Keratinocyte (primary cell): ENCODE data around the gene MACROH2A2. TPM values are rescaled to one million over a fixed set of nuclear protein-coding genes. Genes with fewer than 3 reads are reported as not detected.
"Not testable (repeated sequence)": the region's sequence is repeated elsewhere in the genome, so short reads cannot be mapped to it uniquely, and the experiment has no call there.

Source experiments
- DNase-seq: peaks from one replicate; pipeline ENCODE4 v3.0.0-alpha.2; 2011; ENCODE audit warnings: low read depth, missing footprints, low spot score
- FAIRE-seq: peaks from 2 replicates; lab custom pipeline; 2011; peaks lifted over from hg19 to GRCh38; lab: Jason Lieb, UNC
- H2AFZ ChIP-seq: 2 replicates; pipeline ENCODE4 v1.6.0; 2012; ENCODE audit warnings: low read length, control low read depth, inconsistent platforms; ENCODE audit not compliant: control insufficient read depth
- H3K27ac ChIP-seq: 2 replicates; pipeline ENCODE4 v1.5.1; 2011; ENCODE audit warnings: low read length; ENCODE audit not compliant: control insufficient read depth, insufficient read depth
- H3K27me3 ChIP-seq: 3 replicates; pipeline ENCODE4 v1.6.0; 2011; ENCODE audit warnings: low read length; ENCODE audit not compliant: control insufficient read depth, insufficient read depth; ENCODE audit errors: extremely low read depth
- H3K36me3 ChIP-seq, 2 experiments: 2 replicates in 1 of 2; 3 replicates in 1 of 2; pipeline ENCODE4 v1.5.1; 2011; ENCODE audit warnings: low read length in 2 of 2, mild to moderate bottlenecking in 1 of 2; ENCODE audit not compliant: control insufficient read depth in 2 of 2, insufficient read depth in 2 of 2; ENCODE audit errors: extremely low read depth in 1 of 2
- H3K4me1 ChIP-seq: 3 replicates; pipeline ENCODE4 v1.5.1; 2011; ENCODE audit warnings: low read length; ENCODE audit not compliant: control insufficient read depth, insufficient read depth; ENCODE audit errors: extremely low read depth
- H3K4me2 ChIP-seq: 3 replicates; pipeline ENCODE4 v1.6.0; 2011; ENCODE audit warnings: low read depth, low read length; ENCODE audit not compliant: control insufficient read depth, insufficient read depth; ENCODE audit errors: extremely low read depth
- H3K4me3 ChIP-seq, 3 experiments: fragments of 200-600 bp in 1 of 3; sonication (generic) in 1 of 3; 2 replicates in 2 of 3; 3 replicates in 1 of 3; pipeline ENCODE4 v1.5.1; 2011 to 2016; ENCODE audit warnings: low read length in 3 of 3, mild to moderate bottlenecking in 3 of 3, control low read depth in 2 of 3, inconsistent platforms in 1 of 3, low read depth in 1 of 3, mixed read lengths in 1 of 3, mixed run types in 1 of 3, moderate library complexity in 1 of 3; ENCODE audit not compliant: control insufficient read depth in 2 of 3, insufficient read depth in 2 of 3; ENCODE audit errors: extremely low read depth in 1 of 3
- H3K79me2 ChIP-seq: 2 replicates; pipeline ENCODE4 v1.6.0; 2012; ENCODE audit warnings: low read length; ENCODE audit not compliant: control insufficient read depth, insufficient read depth
- H3K9ac ChIP-seq: 3 replicates; pipeline ENCODE4 v1.6.0; 2011; ENCODE audit warnings: low read length; ENCODE audit not compliant: control insufficient read depth, insufficient read depth; ENCODE audit errors: extremely low read depth
- H3K9me1 ChIP-seq: 3 replicates; pipeline ENCODE4 v1.6.0; 2011; ENCODE audit warnings: low read length; ENCODE audit not compliant: control insufficient read depth, insufficient read depth; ENCODE audit errors: extremely low read depth
- H3K9me3 ChIP-seq: 2 replicates; pipeline ENCODE4 v1.5.1; 2012; ENCODE audit warnings: low read depth, low read length; ENCODE audit not compliant: control insufficient read depth
- H4K20me1 ChIP-seq: 3 replicates; pipeline ENCODE4 v1.6.0; 2011; ENCODE audit warnings: low read length; ENCODE audit not compliant: control insufficient read depth, insufficient read depth; ENCODE audit errors: extremely low read depth
- EZH2 ChIP-seq: IDR thresholded peaks from one replicate; pipeline ENCODE4 v1.6.1; 2012; ENCODE audit warnings: inconsistent platforms, mild to moderate bottlenecking, low read length, moderate library complexity
- dilution Hi-C: fragments of 300-500 bp; cut with MboI; formaldehyde crosslinking; loops from one replicate; pipeline ENCODE4 v1.7.0; 2020; ENCODE audit warnings: low sequenced_read_pairs; ENCODE audit not compliant: extremely low pct_ligation_motif_present
- polyA plus RNA-seq, 5 experiments: library from polyadenylated mRNA; depleted of rRNA in 3 of 5; stranded (reverse) in 3 of 5; stranded (forward) in 1 of 5; unstranded in 1 of 5; fragments of >200 nt; gene quantifications; 1 replicate in 1 of 5; 2 replicates in 3 of 5; 3 replicates in 1 of 5; pipeline versions ENCODE4 v1.2.1 to v1.2.3, GENCODE V29; 2011 to 2012; ENCODE audit warnings: missing spikeins in 2 of 5, low read depth in 1 of 5, low replicate concordance in 1 of 5
- TF ChIP-seq, protein P1 (sequence below), 3 experiments: IDR thresholded peaks in 1 of 3; conservative IDR thresholded peaks in 1 of 3; optimal IDR thresholded peaks in 1 of 3; 2 replicates in 2 of 3; 3 replicates in 1 of 3; pipeline versions ENCODE3 to v1.5.1; 2011; ENCODE audit warnings: low read length in 3 of 3, mild to moderate bottlenecking in 3 of 3, moderate library complexity in 2 of 3, control low read depth in 1 of 3, inconsistent platforms in 1 of 3; ENCODE audit not compliant: insufficient read depth in 2 of 3; ENCODE audit errors: extremely low read depth in 1 of 3

The MACROH2A2 gene
- polyA plus RNA-seq, 1 donor (not counting 4 experiments of a cell fraction or from before 2014, with no cell fraction given): 11.6 TPM

DNA sequence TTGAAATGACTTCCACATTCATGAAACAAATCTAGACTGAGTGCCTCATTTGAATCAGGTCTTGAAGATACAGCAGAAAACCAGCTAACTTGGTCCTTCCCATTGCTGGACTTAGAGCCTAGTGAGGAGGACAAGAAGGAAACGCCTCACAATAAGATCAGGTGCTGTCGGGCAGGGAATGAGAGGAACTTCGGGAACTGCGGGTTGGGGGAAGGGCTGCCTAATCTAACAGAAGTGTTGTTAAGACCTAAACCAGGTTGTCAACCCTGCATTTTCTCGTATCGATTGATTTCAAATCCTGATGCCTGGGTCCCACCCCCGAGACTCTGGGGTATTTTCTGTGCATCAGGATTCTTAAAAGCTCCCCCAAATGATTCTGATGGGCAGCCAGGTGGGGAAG, 26.3 kb downstream of the MACROH2A2 start:
- no peaks in the 10 kb centered on the region for H3K27me3 ChIP-seq

GRCh38 chr10:70080789-70081188, 28.1 kb downstream of the MACROH2A2 start:
- H3K4me3 ChIP-seq, DNase-seq, H3K36me3 ChIP-seq, H3K27ac ChIP-seq, H3K9me3 ChIP-seq, H3K4me2 ChIP-seq, dilution Hi-C loops, H3K9me1 ChIP-seq, H3K27me3 ChIP-seq, H3K9ac ChIP-seq, H4K20me1 ChIP-seq, FAIRE-seq, H2AFZ ChIP-seq, H3K79me2 ChIP-seq: not testable (repeated sequence)
- peaks cover 14% of the 10 kb centered on the region for H3K4me1 ChIP-seq

More for the DNA sequence above, 26.3 kb downstream of the MACROH2A2 start:
- Histone ChIP-seq H3K9me1 (peaks cover 3% of the 10 kb centered on the region), H3K9me3 (no peaks in the 10 kb centered on the region), H3K27ac (no peak overlapping the region), H3K4me2 (no peak overlapping the region), H4K20me1 (no peaks in the 10 kb centered on the region), H3K4me3 (no peak overlapping the region), H3K36me3 (no peaks in the 10 kb centered on the region), H3K4me1 (peaks cover 14% of the 10 kb centered on the region), H3K79me2 (no peaks in the 10 kb centered on the region), H3K9ac (no peak overlapping the region), H2AFZ (no peak overlapping the region)
- no peak for TF ChIP-seq EZH2
- TF ChIP-seq, protein P1, sequence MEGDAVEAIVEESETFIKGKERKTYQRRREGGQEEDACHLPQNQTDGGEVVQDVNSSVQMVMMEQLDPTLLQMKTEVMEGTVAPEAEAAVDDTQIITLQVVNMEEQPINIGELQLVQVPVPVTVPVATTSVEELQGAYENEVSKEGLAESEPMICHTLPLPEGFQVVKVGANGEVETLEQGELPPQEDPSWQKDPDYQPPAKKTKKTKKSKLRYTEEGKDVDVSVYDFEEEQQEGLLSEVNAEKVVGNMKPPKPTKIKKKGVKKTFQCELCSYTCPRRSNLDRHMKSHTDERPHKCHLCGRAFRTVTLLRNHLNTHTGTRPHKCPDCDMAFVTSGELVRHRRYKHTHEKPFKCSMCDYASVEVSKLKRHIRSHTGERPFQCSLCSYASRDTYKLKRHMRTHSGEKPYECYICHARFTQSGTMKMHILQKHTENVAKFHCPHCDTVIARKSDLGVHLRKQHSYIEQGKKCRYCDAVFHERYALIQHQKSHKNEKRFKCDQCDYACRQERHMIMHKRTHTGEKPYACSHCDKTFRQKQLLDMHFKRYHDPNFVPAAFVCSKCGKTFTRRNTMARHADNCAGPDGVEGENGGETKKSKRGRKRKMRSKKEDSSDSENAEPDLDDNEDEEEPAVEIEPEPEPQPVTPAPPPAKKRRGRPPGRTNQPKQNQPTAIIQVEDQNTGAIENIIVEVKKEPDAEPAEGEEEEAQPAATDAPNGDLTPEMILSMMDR (optimal IDR thresholded peaks at IDR 0.05 in 1 of 3, IDR thresholded peaks at IDR 0.05 in 1 of 3, conservative IDR thresholded peaks at IDR 0.05 in 1 of 3; ENCODE audit: extremely low read depth in 1 of 3, insufficient read depth in 2 of 3, low read length in 3 of 3): no peak
- FAIRE-seq: no peak
- dilution Hi-C loops: no loop called here
- DNase-seq: no peak

GRCh38 chr10:70084189-70084588, 31.5 kb downstream of the MACROH2A2 start:
- no peaks in the 10 kb centered on the region for H3K9me3 ChIP-seq
- H2AFZ ChIP-seq: no peak overlapping the region
- no peak overlapping the region for H3K4me3 ChIP-seq
- FAIRE-seq: no peak
- H3K27ac ChIP-seq: no peak overlapping the region
- dilution Hi-C loops: no loop called here
- H3K79me2 ChIP-seq: no peaks in the 10 kb centered on the region
- H3K27me3 ChIP-seq: no peaks in the 10 kb centered on the region
- no peaks in the 10 kb centered on the region for H4K20me1 ChIP-seq
- TF ChIP-seq, protein P1 (optimal IDR thresholded peaks at IDR 0.05 in 1 of 3, IDR thresholded peaks at IDR 0.05 in 1 of 3, conservative IDR thresholded peaks at IDR 0.05 in 1 of 3; ENCODE audit: extremely low read depth in 1 of 3, insufficient read depth in 2 of 3, low read length in 3 of 3): no peak
- no peak for TF ChIP-seq EZH2
- no peaks in the 10 kb centered on the region for H3K36me3 ChIP-seq
- H3K9ac ChIP-seq: no peak overlapping the region
- no peak overlapping the region for H3K4me2 ChIP-seq
- H3K4me1 ChIP-seq: no peaks in the 10 kb centered on the region
- no peak for DNase-seq
- no peaks in the 10 kb centered on the region for H3K9me1 ChIP-seq
